ENCODE results near the gene ARRB1. TPM values are rescaled to one million over a fixed set of nuclear protein-coding genes. Genes with fewer than 3 reads are reported as not detected.
"Not testable (repeated sequence)": the region's sequence is repeated elsewhere in the genome, so short reads cannot be mapped to it uniquely, and the experiment has no call there.

ARRB1 gene
- total and polyA plus RNA-seq, 4 donors = 39.8 to 145 (median 55.2) TPM

DNA sequence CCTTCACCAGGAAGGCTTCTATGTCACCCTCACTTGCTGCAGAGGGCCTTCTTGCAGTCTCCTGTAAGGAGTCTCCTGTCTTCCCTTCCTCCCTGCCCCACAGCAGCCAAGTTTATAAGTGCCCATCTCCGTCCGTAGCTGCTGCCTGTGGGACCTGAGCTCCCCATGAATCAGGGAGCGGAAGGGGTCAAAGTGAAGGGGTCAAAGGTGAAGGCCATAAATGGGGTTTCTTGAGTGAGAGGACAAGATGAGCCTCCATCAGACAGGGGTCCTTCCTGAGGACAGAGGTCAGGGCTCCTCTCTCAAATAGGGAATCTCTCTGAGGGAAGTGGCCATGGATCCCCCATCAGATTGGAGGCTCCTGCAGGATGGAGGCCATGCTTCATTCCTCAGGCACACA, 44.4 kb downstream of the ARRB1 start:
- peak overlapping the region in 1 of 2 donors; percentile 86 for H3K27ac ChIP-seq (ENCODE audit: low read depth in 1 of 2, low read length in 1 of 2)
- H3K9ac ChIP-seq (ENCODE audit: insufficient read depth in 1 of 2, low read length in 2 of 2) = no peak overlapping the region
- H3K4me1 ChIP-seq (ENCODE audit: control insufficient read depth in 5 of 5, insufficient read depth in 5 of 5, low read length in 5 of 5) = peaks cover 0 to 49% (median 8%) of the 10 kb centered on the region in 5 donors
- H3K36me3 ChIP-seq (ENCODE audit: control insufficient read depth in 4 of 4, insufficient read depth in 4 of 4, low read length in 4 of 4) = peaks cover 0 to 22% (median 6%) of the 10 kb centered on the region in 4 donors
- TF ChIP-seq, protein P1, sequence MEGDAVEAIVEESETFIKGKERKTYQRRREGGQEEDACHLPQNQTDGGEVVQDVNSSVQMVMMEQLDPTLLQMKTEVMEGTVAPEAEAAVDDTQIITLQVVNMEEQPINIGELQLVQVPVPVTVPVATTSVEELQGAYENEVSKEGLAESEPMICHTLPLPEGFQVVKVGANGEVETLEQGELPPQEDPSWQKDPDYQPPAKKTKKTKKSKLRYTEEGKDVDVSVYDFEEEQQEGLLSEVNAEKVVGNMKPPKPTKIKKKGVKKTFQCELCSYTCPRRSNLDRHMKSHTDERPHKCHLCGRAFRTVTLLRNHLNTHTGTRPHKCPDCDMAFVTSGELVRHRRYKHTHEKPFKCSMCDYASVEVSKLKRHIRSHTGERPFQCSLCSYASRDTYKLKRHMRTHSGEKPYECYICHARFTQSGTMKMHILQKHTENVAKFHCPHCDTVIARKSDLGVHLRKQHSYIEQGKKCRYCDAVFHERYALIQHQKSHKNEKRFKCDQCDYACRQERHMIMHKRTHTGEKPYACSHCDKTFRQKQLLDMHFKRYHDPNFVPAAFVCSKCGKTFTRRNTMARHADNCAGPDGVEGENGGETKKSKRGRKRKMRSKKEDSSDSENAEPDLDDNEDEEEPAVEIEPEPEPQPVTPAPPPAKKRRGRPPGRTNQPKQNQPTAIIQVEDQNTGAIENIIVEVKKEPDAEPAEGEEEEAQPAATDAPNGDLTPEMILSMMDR (IDR thresholded peaks at IDR 0.05; ENCODE audit: control extremely low read depth, extremely low read depth) = no peak
- DNase-seq = no peak
- no peak overlapping the region for H3K4me3 ChIP-seq
- WGBS, 2 donors = 53 to 55% methylated on average over 3 of the region's 3 CpGs
- no peaks in the 10 kb centered on the region for H3K27me3 ChIP-seq (ENCODE audit: control insufficient read depth in 3 of 3, insufficient read depth in 3 of 3, low read length in 2 of 3)
- H3K9me3 ChIP-seq (ENCODE audit: control insufficient read depth in 4 of 4, insufficient read depth in 3 of 4, low read length in 3 of 4) = no peaks in the 10 kb centered on the region
- no peak for ATAC-seq (ENCODE audit: insufficient read depth, low FRiP score)

DNA sequence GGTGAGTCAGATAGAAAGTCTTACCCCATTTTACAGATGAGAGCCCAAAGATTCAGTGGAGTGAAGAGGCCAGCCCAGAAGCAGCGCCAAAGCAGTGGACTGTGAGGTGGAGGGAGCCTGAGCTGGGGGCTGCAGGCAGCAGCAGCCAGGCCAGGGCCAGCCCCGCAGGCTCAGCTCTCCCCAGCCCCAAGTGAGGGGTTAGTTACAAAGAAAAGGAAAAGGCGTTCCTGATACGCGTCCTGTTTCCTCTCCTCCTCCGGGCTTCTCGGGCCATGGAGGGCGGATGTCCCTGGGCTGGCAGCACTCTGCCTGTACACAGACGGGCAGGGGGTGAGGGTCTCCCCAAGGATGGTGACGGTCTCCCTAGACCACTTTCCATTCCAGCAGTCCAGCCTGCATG, 44.9 kb downstream of the ARRB1 start:
- Histone ChIP-seq H3K4me3 (no peak overlapping the region), H3K9me3 (ENCODE audit: control insufficient read depth in 4 of 4, insufficient read depth in 3 of 4, low read length in 3 of 4) (no peaks in the 10 kb centered on the region), H3K4me1 (ENCODE audit: control insufficient read depth in 5 of 5, insufficient read depth in 5 of 5, low read length in 5 of 5) (peaks cover 0 to 49% (median 2%) of the 10 kb centered on the region in 5 donors), H3K9ac (ENCODE audit: insufficient read depth in 1 of 2, low read length in 2 of 2) (no peak overlapping the region), H3K27me3 (ENCODE audit: control insufficient read depth in 3 of 3, insufficient read depth in 3 of 3, low read length in 2 of 3) (no peaks in the 10 kb centered on the region), H3K36me3 (ENCODE audit: control insufficient read depth in 4 of 4, insufficient read depth in 4 of 4, low read length in 4 of 4) (peaks cover 0 to 22% (median 6%) of the 10 kb centered on the region in 4 donors), H3K27ac (ENCODE audit: low read depth in 1 of 2, low read length in 1 of 2) (peak overlapping the region; percentile 4 to 86)
- DNase-seq = no peak
- 60 to 90% methylated on average over 7 to 10 of the region's 10 CpGs for WGBS, 2 donors
- TF ChIP-seq, protein P1 (IDR thresholded peaks at IDR 0.05; ENCODE audit: control extremely low read depth, extremely low read depth) = no peak
- no peak for ATAC-seq (ENCODE audit: insufficient read depth, low FRiP score)

DNA sequence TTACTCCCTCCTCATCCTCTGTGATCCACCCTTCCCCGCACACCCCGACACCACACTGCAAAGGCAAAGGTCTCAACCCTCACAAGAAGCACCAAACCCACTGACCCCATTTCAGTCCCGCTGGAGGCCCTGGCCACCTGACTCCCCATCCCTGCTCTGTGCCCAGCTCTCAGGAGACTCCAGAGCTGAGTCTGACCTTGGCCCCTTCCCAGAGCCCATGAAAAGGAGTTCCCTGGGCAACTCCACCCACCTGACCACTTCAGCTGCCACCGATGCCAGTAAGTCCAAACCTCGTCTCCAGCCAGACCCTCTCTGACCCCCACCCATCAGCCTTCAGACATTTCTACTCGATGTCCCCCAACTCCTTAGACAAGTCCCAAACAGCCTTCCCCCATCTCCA, 45.5 kb downstream of the ARRB1 start:
- 61 to 82% methylated on average over 6 of the region's 6 CpGs for WGBS, 2 donors
- no peak overlapping the region for H3K9ac ChIP-seq (ENCODE audit: insufficient read depth in 1 of 2, low read length in 2 of 2)
- peak overlapping the region; percentile 4 to 86 for H3K27ac ChIP-seq (ENCODE audit: low read depth in 1 of 2, low read length in 1 of 2)
- no peak overlapping the region for H3K4me3 ChIP-seq
- no peaks in the 10 kb centered on the region for H3K27me3 ChIP-seq (ENCODE audit: control insufficient read depth in 3 of 3, insufficient read depth in 3 of 3, low read length in 2 of 3)
- DNase-seq (no peak), ATAC-seq (ENCODE audit: insufficient read depth, low FRiP score) (no peak)
- peaks cover 0 to 22% (median 6%) of the 10 kb centered on the region in 4 donors for H3K36me3 ChIP-seq (ENCODE audit: control insufficient read depth in 4 of 4, insufficient read depth in 4 of 4, low read length in 4 of 4)
- H3K9me3 ChIP-seq (ENCODE audit: control insufficient read depth in 4 of 4, insufficient read depth in 3 of 4, low read length in 3 of 4) = no peaks in the 10 kb centered on the region
- TF ChIP-seq, protein P1 (IDR thresholded peaks at IDR 0.05; ENCODE audit: control extremely low read depth, extremely low read depth) = no peak
- peaks cover 0 to 51% (median 0%) of the 10 kb centered on the region in 5 donors for H3K4me1 ChIP-seq (ENCODE audit: control insufficient read depth in 5 of 5, insufficient read depth in 5 of 5, low read length in 5 of 5)

DNA sequence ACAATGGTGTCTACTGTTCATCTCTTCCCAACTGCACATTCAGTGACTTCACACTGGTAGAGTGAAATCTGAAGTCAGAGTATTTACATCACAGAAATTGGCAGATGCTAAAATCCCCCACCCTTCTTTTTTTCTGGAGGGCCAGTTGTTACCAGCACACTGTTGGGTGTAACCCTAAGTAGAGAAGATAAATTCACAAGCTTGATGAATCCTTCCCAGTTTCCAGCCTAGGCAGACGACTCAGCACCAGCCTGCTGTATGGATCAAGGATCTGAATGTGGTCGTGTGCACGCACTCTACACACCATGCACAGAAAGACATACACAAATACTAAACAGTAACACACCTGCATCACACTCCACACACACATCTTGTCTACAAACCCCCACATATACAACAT, 46.0 kb downstream of the ARRB1 start:
- no peak overlapping the region for H3K4me3 ChIP-seq
- TF ChIP-seq, protein P1 (IDR thresholded peaks at IDR 0.05; ENCODE audit: control extremely low read depth, extremely low read depth) = no peak
- 72 to 77% methylated on average over 3 of the region's 3 CpGs for WGBS, 2 donors

DNA sequence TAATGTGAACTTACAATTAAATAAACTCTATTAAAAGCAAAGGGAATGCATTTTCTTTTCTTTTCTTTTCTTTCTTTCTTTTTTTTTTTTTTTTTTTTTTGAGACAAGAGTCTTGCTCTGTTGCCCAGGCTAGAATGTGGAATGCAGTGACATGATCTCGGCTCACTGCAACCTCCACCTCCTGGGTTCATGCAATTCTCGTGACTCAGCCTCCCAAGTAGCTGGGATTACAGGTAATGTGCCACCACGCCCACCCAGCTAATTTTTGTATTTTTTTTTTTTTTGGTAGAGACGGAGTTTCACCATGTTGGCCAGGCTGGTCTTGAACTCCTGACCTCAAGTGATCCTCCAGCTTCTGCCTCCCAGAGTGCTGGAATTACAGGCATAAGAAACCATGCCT, 46.5 kb downstream of the ARRB1 start:
- Histone ChIP-seq H3K36me3 (ENCODE audit: control insufficient read depth in 4 of 4, insufficient read depth in 4 of 4, low read length in 4 of 4) (peaks cover 0 to 20% (median 3%) of the 10 kb centered on the region in 4 donors), H3K4me1 (ENCODE audit: control insufficient read depth in 5 of 5, insufficient read depth in 5 of 5, low read length in 5 of 5) (peaks cover 0 to 42% (median 0%) of the 10 kb centered on the region in 5 donors)
- 66 to 85% methylated on average over 4 of the region's 4 CpGs for WGBS, 2 donors
- not testable (repeated sequence) for H3K9ac ChIP-seq (ENCODE audit: insufficient read depth in 1 of 2, low read length in 2 of 2); H3K27ac ChIP-seq (ENCODE audit: low read depth in 1 of 2, low read length in 1 of 2); H3K9me3 ChIP-seq (ENCODE audit: control insufficient read depth in 4 of 4, insufficient read depth in 3 of 4, low read length in 3 of 4); DNase-seq; H3K4me3 ChIP-seq; ATAC-seq (ENCODE audit: insufficient read depth, low FRiP score); H3K27me3 ChIP-seq (ENCODE audit: control insufficient read depth in 3 of 3, insufficient read depth in 3 of 3, low read length in 2 of 3)

More for the DNA sequence above, 46.0 kb downstream of the ARRB1 start:
- H3K27me3 ChIP-seq (ENCODE audit: control insufficient read depth in 3 of 3, insufficient read depth in 3 of 3, low read length in 2 of 3) = no peaks in the 10 kb centered on the region
- no peaks in the 10 kb centered on the region for H3K9me3 ChIP-seq (ENCODE audit: control insufficient read depth in 4 of 4, insufficient read depth in 3 of 4, low read length in 3 of 4)
- no peak overlapping the region for H3K9ac ChIP-seq (ENCODE audit: insufficient read depth in 1 of 2, low read length in 2 of 2)
- DNase-seq (no peak), ATAC-seq (ENCODE audit: insufficient read depth, low FRiP score) (no peak)
- peaks cover 0 to 47% (median 0%) of the 10 kb centered on the region in 5 donors for H3K4me1 ChIP-seq (ENCODE audit: control insufficient read depth in 5 of 5, insufficient read depth in 5 of 5, low read length in 5 of 5)
- H3K36me3 ChIP-seq (ENCODE audit: control insufficient read depth in 4 of 4, insufficient read depth in 4 of 4, low read length in 4 of 4) = peaks cover 0 to 22% (median 4%) of the 10 kb centered on the region in 4 donors
- peak overlapping the region; percentile 4 to 15 for H3K27ac ChIP-seq (ENCODE audit: low read depth in 1 of 2, low read length in 1 of 2)
